GM13977 (cell line): ENCODE data around the gene FBN1.

Experiments
- DNase-seq: peaks from one replicate; pipeline ENCODE4 v3.0.0; 2012; ENCODE audit warnings: low spot score
- CTCF ChIP-seq: IDR thresholded peaks from 2 replicates; pipeline ENCODE4 v1.5.1; 2012; ENCODE audit warnings: mild to moderate bottlenecking, control low read depth; ENCODE audit not compliant: insufficient read depth; ENCODE audit errors: extremely low read depth, missing control alignments
- in situ Hi-C: fragments of 300-500 bp; cut with MboI; formaldehyde crosslinking; loops from one replicate; pipeline ENCODE4 v1.12.0; 2022; ENCODE audit warnings: low sequenced_read_pairs, low pct_unique_long_range_greater_than_20kb, mixed read lengths, inconsistent platforms; ENCODE audit not compliant: unreplicated experiment

FBN1 gene

GRCh38 chr15:48556159-48556897, 89.2 kb downstream of the FBN1 start:
- DNase-seq = no peak
- in situ Hi-C loops = no loop called here

GRCh38 chr15:48555241-48555881, 90.1 kb downstream of the FBN1 start:
- DNase-seq = no peak
- in situ Hi-C loops = no loop called here
- no peak for TF ChIP-seq CTCF

More at GRCh38 chr15:48556159-48556897, 89.2 kb downstream of the FBN1 start:
- no peak for TF ChIP-seq CTCF

DNA sequence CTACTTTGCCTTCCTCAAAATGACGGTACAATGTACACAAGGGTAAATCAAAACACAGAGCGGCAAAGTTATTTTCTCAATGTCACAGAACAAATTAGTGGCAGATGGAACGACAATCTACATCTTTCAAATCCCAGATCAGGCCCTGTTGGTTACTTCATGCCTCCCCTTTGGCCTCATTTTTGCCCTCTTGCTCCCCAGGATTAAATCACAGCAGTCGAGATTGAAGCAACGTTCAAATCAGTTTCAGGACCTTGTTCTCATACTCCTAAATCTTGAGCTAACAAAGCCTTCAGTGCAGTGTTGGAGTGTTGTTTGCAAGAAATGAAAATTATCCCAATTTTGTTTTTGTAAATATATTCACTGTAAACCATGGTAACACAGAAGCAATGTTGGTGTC, 91.4 kb downstream of the FBN1 start:
- no peak for DNase-seq
- in situ Hi-C loops = no loop called here
- TF ChIP-seq CTCF = no peak

DNA sequence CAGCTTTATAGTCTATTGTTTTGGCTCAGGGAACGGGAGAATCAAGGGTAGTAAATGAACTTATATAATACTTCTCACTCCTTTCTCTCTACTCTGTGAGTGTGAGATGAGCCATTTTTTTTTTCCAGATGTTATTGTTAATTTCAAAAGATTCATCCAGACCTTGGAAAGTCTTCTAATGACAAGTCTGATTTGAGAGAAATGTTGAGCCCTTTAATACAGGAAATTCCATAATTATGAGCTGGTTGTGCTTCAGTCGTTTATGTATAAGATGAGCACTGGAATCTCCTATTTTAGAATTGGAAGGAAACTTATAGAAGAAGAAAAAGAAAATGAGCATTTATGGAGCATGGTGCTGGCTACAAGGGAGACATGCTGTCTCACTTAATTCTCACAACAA, 92.0 kb downstream of the FBN1 start:
- no peak for TF ChIP-seq CTCF
- in situ Hi-C loops = no loop called here
- no peak for DNase-seq

DNA sequence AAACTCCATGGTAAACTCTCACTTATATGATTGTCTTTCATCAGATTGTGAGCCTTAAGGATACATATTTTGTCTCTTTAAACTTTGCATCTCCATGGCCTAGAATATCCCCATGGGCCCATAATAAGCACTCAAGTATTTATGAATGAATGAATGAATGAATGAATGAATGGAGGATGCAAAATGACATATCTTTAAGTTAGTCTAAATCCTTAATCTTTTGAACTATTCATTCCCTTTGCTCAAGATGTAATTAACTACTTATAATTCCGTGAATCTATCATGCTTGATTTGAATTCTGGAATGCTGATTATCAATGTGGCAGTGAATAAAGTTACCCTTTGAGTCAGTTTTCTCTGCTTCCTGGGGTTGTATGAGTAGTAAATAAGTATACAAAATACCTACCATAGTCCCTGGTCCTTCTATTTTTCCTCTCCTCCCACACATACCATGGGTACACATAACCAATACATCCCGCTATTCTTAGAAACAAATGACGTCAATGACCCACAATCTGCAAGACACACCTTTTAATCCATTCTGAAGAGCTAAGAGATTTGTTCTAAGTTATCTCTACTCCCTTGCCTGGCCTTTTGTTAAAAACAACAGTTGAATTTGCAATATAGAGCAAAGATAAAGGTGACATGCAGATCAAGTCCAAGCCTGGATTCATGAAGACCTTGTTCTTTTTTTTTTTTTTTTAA, 94.5 kb downstream of the FBN1 start:
- in situ Hi-C loops = no loop called here
- no peak for DNase-seq
- no peak for TF ChIP-seq CTCF

- no peak for TF ChIP-seq CTCF
- no peak for DNase-seq
- in situ Hi-C loops = no loop called here
These were observed 97.1 kb downstream of the FBN1 start for GRCh38 chr15:48548455-48548854.
